Suppressor macrophage (primary cell): Measurements from ENCODE around the gene PLK2.

ENCODE experiments used
- DNase-seq, 4 experiments: peaks; one replicate each; pipeline ENCODE4 v3.0.0-alpha.2; 2020 to 2022

The PLK2 gene

GRCh38 chr5:58450018-58450417 is 9.9 kb downstream of the PLK2 start:
- peak in 3 of 4 experiments; percentile 8 to 31 (median 22) for DNase-seq

GRCh38 chr5:58447226-58447625 is 12.7 kb downstream of the PLK2 start:
- no peak for DNase-seq

- no peak for DNase-seq
Measured at GRCh38 chr5:58446024-58446423, 13.9 kb downstream of the PLK2 start.

- DNase-seq: no peak
Measured at GRCh38 chr5:58444805-58445204, 15.1 kb downstream of the PLK2 start.

- DNase-seq: no peak
Measured at GRCh38 chr5:58440901-58441460, 18.9 kb downstream of the PLK2 start.

GRCh38 chr5:58439094-58439644 is 20.7 kb downstream of the PLK2 start:
- DNase-seq: no peak

GRCh38 chr5:58437661-58438060 is 22.2 kb downstream of the PLK2 start:
- no peak for DNase-seq

GRCh38 chr5:58431832-58432231 is 28.1 kb downstream of the PLK2 start:
- DNase-seq: no peak

- DNase-seq: peak in 2 of 4 experiments; percentile 10 to 27
Measured at GRCh38 chr5:58412932-58413331, 47.0 kb downstream of the PLK2 start.

- no peak for DNase-seq
Measured at GRCh38 chr5:58412081-58412480, 47.8 kb downstream of the PLK2 start.

GRCh38 chr5:58411372-58411771 is 48.5 kb downstream of the PLK2 start:
- no peak for DNase-seq

GRCh38 chr5:58410441-58410840 is 49.4 kb downstream of the PLK2 start:
- DNase-seq: peak; percentile 65 to 91 (median 86)

- no peak for DNase-seq
Measured at GRCh38 chr5:58407042-58407719, 52.7 kb downstream of the PLK2 start.

- DNase-seq: no peak
Measured at GRCh38 chr5:58406394-58406793, 53.5 kb downstream of the PLK2 start.

GRCh38 chr5:58405175-58405574 is 54.7 kb downstream of the PLK2 start:
- no peak for DNase-seq

GRCh38 chr5:58404734-58405133 is 55.2 kb downstream of the PLK2 start:
- no peak for DNase-seq
